ENCODE measurements around the gene S100A13.

S100A13 gene

GRCh38 chr1:153599847-153600246, 27.5 kb downstream of the S100A13 start:
- no peak overlapping the region for H3K4me2 ChIP-seq (ENCODE audit: low read depth, low read length, poor library complexity, severe bottlenecking)

DNA sequence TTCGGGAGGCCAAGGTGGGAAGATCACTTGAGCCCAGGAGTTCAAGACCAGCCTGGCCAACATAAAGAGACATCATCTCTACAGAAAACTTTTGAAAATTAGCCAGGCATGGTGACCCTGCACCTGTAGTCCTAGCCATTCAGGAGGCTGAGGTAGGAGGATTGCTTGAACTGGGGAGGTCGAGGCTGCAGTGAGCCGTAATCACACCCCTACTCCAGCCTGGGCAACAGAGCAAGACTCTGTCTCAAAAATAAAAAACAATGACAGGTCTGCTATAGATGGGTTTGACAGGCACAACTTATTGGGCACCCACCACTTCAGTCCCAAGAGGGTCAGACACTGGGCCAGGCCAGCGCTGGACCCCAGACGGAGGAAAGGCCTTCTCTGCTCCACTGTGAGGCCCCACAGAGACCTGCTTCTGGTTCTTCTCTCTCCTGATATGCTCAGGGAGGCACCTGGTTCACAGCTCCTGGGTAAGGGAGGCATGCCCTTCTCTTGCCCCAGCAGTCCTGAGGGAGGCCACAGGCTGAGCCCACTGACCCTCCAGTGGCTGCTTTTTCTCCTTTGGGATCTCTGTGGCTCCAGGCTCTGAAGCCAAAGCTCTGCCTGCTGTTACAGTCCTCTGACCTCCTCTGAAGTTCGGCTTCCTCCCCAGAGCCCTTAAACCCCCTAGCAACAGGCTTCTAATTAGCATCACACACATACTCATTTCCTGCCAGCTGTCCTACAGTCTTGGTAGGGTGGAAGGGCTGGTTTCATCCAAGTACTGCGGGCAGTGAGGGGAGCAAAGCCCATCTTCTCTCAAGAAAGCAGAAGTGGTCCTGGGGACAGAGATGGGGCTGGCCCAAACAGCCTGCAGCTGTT, 28.8 kb downstream of the S100A13 start:
- no peaks in the 10 kb centered on the region for H3K9me3 ChIP-seq (ENCODE audit: insufficient read depth, low read length)
- H3K9me2 ChIP-seq (replicated peaks; ENCODE audit: insufficient read depth, low read length) = no peaks in the 10 kb centered on the region
- peak overlapping the region; percentile 57 for H3K9ac ChIP-seq (ENCODE audit: low read length)
- no peak for TF ChIP-seq EZH2phosphoT487 (conservative IDR thresholded peaks at IDR 0.05; ENCODE audit: low read length)
- TF ChIP-seq, protein P1, sequence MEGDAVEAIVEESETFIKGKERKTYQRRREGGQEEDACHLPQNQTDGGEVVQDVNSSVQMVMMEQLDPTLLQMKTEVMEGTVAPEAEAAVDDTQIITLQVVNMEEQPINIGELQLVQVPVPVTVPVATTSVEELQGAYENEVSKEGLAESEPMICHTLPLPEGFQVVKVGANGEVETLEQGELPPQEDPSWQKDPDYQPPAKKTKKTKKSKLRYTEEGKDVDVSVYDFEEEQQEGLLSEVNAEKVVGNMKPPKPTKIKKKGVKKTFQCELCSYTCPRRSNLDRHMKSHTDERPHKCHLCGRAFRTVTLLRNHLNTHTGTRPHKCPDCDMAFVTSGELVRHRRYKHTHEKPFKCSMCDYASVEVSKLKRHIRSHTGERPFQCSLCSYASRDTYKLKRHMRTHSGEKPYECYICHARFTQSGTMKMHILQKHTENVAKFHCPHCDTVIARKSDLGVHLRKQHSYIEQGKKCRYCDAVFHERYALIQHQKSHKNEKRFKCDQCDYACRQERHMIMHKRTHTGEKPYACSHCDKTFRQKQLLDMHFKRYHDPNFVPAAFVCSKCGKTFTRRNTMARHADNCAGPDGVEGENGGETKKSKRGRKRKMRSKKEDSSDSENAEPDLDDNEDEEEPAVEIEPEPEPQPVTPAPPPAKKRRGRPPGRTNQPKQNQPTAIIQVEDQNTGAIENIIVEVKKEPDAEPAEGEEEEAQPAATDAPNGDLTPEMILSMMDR (IDR thresholded peaks at IDR 0.05; ENCODE audit: insufficient read depth, low read length, poor library complexity, severe bottlenecking) = no peak
- no peaks in the 10 kb centered on the region for H3K79me2 ChIP-seq (ENCODE audit: insufficient read depth, low read length)
- H3K27ac ChIP-seq (ENCODE audit: low read depth, low read length) = peak overlapping the region; percentile 81
- peak overlapping the region; percentile 66 for H3K4me2 ChIP-seq (ENCODE audit: low read depth, low read length, poor library complexity, severe bottlenecking)
- no peaks in the 10 kb centered on the region for H3K36me3 ChIP-seq (ENCODE audit: low read length)
- no peaks in the 10 kb centered on the region for H3K27me3 ChIP-seq (ENCODE audit: low read length)
- H4K20me1 ChIP-seq (ENCODE audit: low read depth, low read length) = no peaks in the 10 kb centered on the region
- H3F3A ChIP-seq (ENCODE audit: insufficient read depth) = no peaks in the 10 kb centered on the region
- H2AFZ ChIP-seq (ENCODE audit: low read depth, low read length, severe bottlenecking) = peak overlapping the region; percentile 60
- peak overlapping the region; percentile 32 for H3K4me3 ChIP-seq (ENCODE audit: insufficient read depth, low read length, poor library complexity, severe bottlenecking)

More at GRCh38 chr1:153599847-153600246, 27.5 kb downstream of the S100A13 start:
- Histone ChIP-seq H3K36me3 (ENCODE audit: low read length) (no peaks in the 10 kb centered on the region), H3F3A (ENCODE audit: insufficient read depth) (no peaks in the 10 kb centered on the region), H3K9me2 (replicated peaks; ENCODE audit: insufficient read depth, low read length) (no peaks in the 10 kb centered on the region), H3K9me3 (ENCODE audit: insufficient read depth, low read length) (no peaks in the 10 kb centered on the region), H3K27me3 (ENCODE audit: low read length) (no peaks in the 10 kb centered on the region), H3K4me3 (ENCODE audit: insufficient read depth, low read length, poor library complexity, severe bottlenecking) (no peak overlapping the region), H2AFZ (ENCODE audit: low read depth, low read length, severe bottlenecking) (no peak overlapping the region), H3K79me2 (ENCODE audit: insufficient read depth, low read length) (no peaks in the 10 kb centered on the region), H3K27ac (ENCODE audit: low read depth, low read length) (no peak overlapping the region), H4K20me1 (ENCODE audit: low read depth, low read length) (no peaks in the 10 kb centered on the region), H3K9ac (ENCODE audit: low read length) (no peak overlapping the region)
- TF ChIP-seq, protein P1 (IDR thresholded peaks at IDR 0.05; ENCODE audit: insufficient read depth, low read length, poor library complexity, severe bottlenecking) = no peak
- no peak for TF ChIP-seq EZH2phosphoT487 (conservative IDR thresholded peaks at IDR 0.05; ENCODE audit: low read length)

DNA sequence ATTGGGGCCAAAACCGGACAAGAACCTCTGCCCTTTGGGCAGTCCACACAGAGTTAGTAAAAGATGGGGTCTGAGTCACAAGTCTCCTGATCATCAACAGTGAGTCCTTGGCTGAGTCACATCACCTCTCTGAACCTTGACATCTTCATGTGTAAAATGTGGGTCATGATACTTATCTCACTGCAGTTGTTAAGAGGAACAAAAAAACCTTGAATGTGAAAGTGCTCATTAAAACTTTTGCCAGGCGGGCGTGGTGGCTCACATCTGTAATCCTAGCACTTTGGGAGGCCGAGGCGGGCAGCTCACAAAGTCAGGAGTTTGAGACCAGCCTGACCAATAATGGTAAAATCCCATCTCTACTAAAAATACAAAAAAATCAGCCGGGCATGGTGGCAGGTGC, 30.1 kb downstream of the S100A13 start:
- Histone ChIP-seq H3K4me2 (ENCODE audit: low read depth, low read length, poor library complexity, severe bottlenecking) (no peak overlapping the region), H3K9me3 (ENCODE audit: insufficient read depth, low read length) (no peaks in the 10 kb centered on the region), H3K27ac (ENCODE audit: low read depth, low read length) (no peak overlapping the region), H3K27me3 (ENCODE audit: low read length) (no peaks in the 10 kb centered on the region), H3K4me3 (ENCODE audit: insufficient read depth, low read length, poor library complexity, severe bottlenecking) (no peak overlapping the region), H3F3A (ENCODE audit: insufficient read depth) (no peaks in the 10 kb centered on the region), H3K36me3 (ENCODE audit: low read length) (no peaks in the 10 kb centered on the region), H2AFZ (ENCODE audit: low read depth, low read length, severe bottlenecking) (no peak overlapping the region), H3K9me2 (replicated peaks; ENCODE audit: insufficient read depth, low read length) (no peaks in the 10 kb centered on the region), H4K20me1 (ENCODE audit: low read depth, low read length) (no peaks in the 10 kb centered on the region), H3K79me2 (ENCODE audit: insufficient read depth, low read length) (no peaks in the 10 kb centered on the region), H3K9ac (ENCODE audit: low read length) (no peak overlapping the region)
- TF ChIP-seq, protein P1 (IDR thresholded peaks at IDR 0.05; ENCODE audit: insufficient read depth, low read length, poor library complexity, severe bottlenecking) = no peak
